Measurements from ENCODE around the gene IKZF1.

DNA sequence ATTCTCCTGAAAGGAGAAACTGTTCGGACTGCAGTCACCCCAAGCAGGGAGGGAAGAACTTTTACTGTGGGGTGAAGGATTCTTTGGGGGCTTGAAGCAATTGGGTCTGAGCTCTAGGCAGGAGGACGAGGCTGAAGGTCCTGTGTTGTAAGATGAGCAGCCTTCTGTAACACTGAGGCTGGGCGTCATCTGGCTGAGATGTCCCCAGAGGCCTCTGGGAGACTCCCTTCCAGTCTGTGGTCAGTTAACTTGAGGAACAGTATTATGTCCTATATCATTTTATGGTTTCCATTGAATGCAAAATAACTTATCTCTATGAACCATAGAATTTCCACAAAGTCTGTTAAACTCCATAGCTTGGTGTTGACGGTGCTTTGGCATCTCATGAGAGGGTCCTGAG is 119.3 kb downstream of the IKZF1 start:
- no peak for TF ChIP-seq NR3C1 (IDR thresholded peaks at IDR 0.05)
- TF ChIP-seq, protein P1, sequence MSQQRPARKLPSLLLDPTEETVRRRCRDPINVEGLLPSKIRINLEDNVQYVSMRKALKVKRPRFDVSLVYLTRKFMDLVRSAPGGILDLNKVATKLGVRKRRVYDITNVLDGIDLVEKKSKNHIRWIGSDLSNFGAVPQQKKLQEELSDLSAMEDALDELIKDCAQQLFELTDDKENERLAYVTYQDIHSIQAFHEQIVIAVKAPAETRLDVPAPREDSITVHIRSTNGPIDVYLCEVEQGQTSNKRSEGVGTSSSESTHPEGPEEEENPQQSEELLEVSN (IDR thresholded peaks at IDR 0.05; ENCODE audit: borderline replicate concordance, low read depth) = no peak
- no peak for TF ChIP-seq HOXA7 (CRISPR knock-in tag; IDR thresholded peaks at IDR 0.05)
- TF ChIP-seq, protein P2, sequence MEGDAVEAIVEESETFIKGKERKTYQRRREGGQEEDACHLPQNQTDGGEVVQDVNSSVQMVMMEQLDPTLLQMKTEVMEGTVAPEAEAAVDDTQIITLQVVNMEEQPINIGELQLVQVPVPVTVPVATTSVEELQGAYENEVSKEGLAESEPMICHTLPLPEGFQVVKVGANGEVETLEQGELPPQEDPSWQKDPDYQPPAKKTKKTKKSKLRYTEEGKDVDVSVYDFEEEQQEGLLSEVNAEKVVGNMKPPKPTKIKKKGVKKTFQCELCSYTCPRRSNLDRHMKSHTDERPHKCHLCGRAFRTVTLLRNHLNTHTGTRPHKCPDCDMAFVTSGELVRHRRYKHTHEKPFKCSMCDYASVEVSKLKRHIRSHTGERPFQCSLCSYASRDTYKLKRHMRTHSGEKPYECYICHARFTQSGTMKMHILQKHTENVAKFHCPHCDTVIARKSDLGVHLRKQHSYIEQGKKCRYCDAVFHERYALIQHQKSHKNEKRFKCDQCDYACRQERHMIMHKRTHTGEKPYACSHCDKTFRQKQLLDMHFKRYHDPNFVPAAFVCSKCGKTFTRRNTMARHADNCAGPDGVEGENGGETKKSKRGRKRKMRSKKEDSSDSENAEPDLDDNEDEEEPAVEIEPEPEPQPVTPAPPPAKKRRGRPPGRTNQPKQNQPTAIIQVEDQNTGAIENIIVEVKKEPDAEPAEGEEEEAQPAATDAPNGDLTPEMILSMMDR (IDR thresholded peaks at IDR 0.05) = no peak
- no peak for TF ChIP-seq POLR2A (IDR thresholded peaks at IDR 0.05; ENCODE audit: low read length)
- TF ChIP-seq, protein P3, sequence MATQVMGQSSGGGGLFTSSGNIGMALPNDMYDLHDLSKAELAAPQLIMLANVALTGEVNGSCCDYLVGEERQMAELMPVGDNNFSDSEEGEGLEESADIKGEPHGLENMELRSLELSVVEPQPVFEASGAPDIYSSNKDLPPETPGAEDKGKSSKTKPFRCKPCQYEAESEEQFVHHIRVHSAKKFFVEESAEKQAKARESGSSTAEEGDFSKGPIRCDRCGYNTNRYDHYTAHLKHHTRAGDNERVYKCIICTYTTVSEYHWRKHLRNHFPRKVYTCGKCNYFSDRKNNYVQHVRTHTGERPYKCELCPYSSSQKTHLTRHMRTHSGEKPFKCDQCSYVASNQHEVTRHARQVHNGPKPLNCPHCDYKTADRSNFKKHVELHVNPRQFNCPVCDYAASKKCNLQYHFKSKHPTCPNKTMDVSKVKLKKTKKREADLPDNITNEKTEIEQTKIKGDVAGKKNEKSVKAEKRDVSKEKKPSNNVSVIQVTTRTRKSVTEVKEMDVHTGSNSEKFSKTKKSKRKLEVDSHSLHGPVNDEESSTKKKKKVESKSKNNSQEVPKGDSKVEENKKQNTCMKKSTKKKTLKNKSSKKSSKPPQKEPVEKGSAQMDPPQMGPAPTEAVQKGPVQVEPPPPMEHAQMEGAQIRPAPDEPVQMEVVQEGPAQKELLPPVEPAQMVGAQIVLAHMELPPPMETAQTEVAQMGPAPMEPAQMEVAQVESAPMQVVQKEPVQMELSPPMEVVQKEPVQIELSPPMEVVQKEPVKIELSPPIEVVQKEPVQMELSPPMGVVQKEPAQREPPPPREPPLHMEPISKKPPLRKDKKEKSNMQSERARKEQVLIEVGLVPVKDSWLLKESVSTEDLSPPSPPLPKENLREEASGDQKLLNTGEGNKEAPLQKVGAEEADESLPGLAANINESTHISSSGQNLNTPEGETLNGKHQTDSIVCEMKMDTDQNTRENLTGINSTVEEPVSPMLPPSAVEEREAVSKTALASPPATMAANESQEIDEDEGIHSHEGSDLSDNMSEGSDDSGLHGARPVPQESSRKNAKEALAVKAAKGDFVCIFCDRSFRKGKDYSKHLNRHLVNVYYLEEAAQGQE (IDR thresholded peaks at IDR 0.05) = no peak
- TF ChIP-seq RAD21 (conservative IDR thresholded peaks at IDR 0.05 in 1 of 2, IDR thresholded peaks at IDR 0.05 in 1 of 2) = no peak
- TF ChIP-seq RCOR1 (IDR thresholded peaks at IDR 0.05; ENCODE audit: low read depth, low read length) = no peak
- TF ChIP-seq CHD4 (IDR thresholded peaks at IDR 0.05; ENCODE audit: borderline replicate concordance) = no peak
- TF ChIP-seq, protein P4, sequence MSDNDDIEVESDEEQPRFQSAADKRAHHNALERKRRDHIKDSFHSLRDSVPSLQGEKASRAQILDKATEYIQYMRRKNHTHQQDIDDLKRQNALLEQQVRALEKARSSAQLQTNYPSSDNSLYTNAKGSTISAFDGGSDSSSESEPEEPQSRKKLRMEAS (IDR thresholded peaks at IDR 0.05) = no peak
- no peak for TF ChIP-seq ESRRA (IDR thresholded peaks at IDR 0.05; ENCODE audit: borderline replicate concordance, low read length)
- TF ChIP-seq ZNF302 (CRISPR knock-in tag; IDR thresholded peaks at IDR 0.05) = no peak
